OCI-LY3 (cell line): ENCODE measurements around the gene REX1BD.

Experiments used
- H2AFZ ChIP-seq: fragments of 200-600, 300-600 bp; shearing (Covaris generic); 2 replicates; pipeline ENCODE4 v1.6.0; 2014; ENCODE audit warnings: antibody characterized with exemption, low read depth, low read length
- H3K27ac ChIP-seq: fragments of 200-600, 300-600 bp; sonication (generic); 2 replicates; pipeline ENCODE4 v1.5.1; 2014; ENCODE audit warnings: mild to moderate bottlenecking, low read length, moderate library complexity, mixed read lengths
- H3K27me3 ChIP-seq: fragments of 200-600, 300-600 bp; sonication (generic); 2 replicates; pipeline ENCODE4 v1.6.1; 2014; ENCODE audit warnings: low read depth, low read length, mixed read lengths
- H3K36me3 ChIP-seq: fragments of 200-600, 300-600 bp; sonication (generic); replicated peaks from 2 replicates; pipeline ENCODE3; 2014; ENCODE audit warnings: low read depth, low read length, mixed read lengths
- H3K4me1 ChIP-seq: fragments of 300-600, 200-600 bp; sonication (generic); 2 replicates; pipeline ENCODE4 v1.6.1; 2014; ENCODE audit warnings: low read length, mixed read lengths
- H3K4me2 ChIP-seq: fragments of 200-600, 300-600 bp; sonication (generic); 2 replicates; pipeline ENCODE4 v1.6.1; 2014; ENCODE audit warnings: low read length, mixed read lengths
- H3K4me3 ChIP-seq: fragments of 300-600, 200-600 bp; sonication (generic); 2 replicates; pipeline ENCODE4 v1.5.1; 2014; ENCODE audit warnings: antibody characterized with exemption, mild to moderate bottlenecking, low read length, moderate library complexity
- H3K79me2 ChIP-seq: fragments of 300-600, 200-600 bp; shearing (Covaris generic); 2 replicates; pipeline ENCODE4 v1.6.1; 2014; ENCODE audit warnings: mild to moderate bottlenecking, low read length, mixed read lengths
- H3K9ac ChIP-seq: fragments of 300-600, 200-600 bp; shearing (Covaris generic); 2 replicates; pipeline ENCODE4 v1.6.0; 2014; ENCODE audit warnings: mild to moderate bottlenecking, low read length, moderate library complexity
- H3K9me3 ChIP-seq: fragments of 200-600, 300-600 bp; shearing (Covaris generic); 2 replicates; pipeline ENCODE4 v1.6.1; 2014; ENCODE audit warnings: low read length, mixed read lengths; ENCODE audit not compliant: insufficient read depth
- H4K20me1 ChIP-seq: fragments of 200-600, 300-600 bp; sonication (generic); 2 replicates; pipeline ENCODE4 v1.6.1; 2016; ENCODE audit warnings: low read length, mixed read lengths; ENCODE audit not compliant: insufficient read depth
- EZH2phosphoT487 ChIP-seq: fragments of 200-600 bp; shearing (Covaris generic); IDR thresholded peaks from 2 replicates; pipeline ENCODE4 v1.6.1; 2018; ENCODE audit warnings: antibody characterized with exemption, mixed run types, low read depth
- TF ChIP-seq, protein P1 (sequence below): fragments of 200-600, 300-600 bp; sonication (generic); IDR thresholded peaks from 2 replicates; pipeline ENCODE4 v1.5.1; 2014; ENCODE audit warnings: antibody characterized with exemption, low read length, low read depth

REX1BD gene

DNA sequence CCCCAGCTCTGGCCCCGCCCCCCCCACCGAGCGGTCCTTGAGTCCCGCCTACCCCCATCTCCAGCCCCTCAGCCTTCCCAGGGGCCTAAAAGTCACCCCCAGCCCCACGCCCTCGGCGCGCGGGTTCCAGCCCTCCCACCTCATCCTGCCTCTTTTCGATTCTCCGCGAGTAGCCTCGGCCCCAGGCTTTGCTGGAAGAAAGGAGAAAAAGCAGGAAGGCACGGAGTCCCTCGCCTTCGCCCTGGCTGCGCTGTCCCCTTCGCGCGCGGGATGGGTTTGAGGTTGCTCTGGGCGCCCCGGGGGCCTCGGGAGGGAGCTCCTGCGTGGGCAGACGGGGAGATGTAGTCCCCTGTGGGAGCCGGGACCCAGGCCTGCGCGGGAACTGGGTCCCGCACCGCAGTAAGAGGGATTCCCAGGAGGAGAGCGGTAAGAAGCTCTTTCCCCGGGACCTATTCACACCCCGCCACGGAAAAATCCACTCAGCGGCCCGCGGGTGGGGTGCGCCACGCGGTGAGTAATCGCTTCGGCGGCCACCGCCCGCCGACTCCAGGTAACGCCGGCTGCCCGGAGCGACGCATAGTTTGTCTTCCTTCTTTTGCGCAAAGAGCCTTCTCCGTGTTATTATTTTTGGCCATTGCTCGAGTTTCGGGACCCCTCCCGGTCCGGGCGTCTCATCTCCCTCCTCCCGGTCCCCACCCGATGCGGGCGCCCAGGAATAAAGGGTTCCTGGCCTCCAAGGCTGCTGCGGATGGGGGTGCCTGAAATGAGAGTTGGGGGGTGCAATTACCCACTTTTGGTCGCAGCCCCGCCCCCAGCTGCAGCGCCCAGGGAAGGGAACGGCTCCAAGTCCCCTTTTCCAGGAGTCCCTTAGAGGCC, 18.9 kb downstream of the REX1BD start:
- H3K36me3 ChIP-seq: no peaks in the 10 kb centered on the region
- H2AFZ ChIP-seq: no peak overlapping the region
- H3K9ac ChIP-seq: no peak overlapping the region
- TF ChIP-seq, protein P1, sequence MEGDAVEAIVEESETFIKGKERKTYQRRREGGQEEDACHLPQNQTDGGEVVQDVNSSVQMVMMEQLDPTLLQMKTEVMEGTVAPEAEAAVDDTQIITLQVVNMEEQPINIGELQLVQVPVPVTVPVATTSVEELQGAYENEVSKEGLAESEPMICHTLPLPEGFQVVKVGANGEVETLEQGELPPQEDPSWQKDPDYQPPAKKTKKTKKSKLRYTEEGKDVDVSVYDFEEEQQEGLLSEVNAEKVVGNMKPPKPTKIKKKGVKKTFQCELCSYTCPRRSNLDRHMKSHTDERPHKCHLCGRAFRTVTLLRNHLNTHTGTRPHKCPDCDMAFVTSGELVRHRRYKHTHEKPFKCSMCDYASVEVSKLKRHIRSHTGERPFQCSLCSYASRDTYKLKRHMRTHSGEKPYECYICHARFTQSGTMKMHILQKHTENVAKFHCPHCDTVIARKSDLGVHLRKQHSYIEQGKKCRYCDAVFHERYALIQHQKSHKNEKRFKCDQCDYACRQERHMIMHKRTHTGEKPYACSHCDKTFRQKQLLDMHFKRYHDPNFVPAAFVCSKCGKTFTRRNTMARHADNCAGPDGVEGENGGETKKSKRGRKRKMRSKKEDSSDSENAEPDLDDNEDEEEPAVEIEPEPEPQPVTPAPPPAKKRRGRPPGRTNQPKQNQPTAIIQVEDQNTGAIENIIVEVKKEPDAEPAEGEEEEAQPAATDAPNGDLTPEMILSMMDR: no peak
- TF ChIP-seq EZH2phosphoT487: no peak
- no peak overlapping the region for H3K4me3 ChIP-seq
- H4K20me1 ChIP-seq: no peaks in the 10 kb centered on the region
- no peak overlapping the region for H3K4me2 ChIP-seq
- no peaks in the 10 kb centered on the region for H3K4me1 ChIP-seq
- H3K27me3 ChIP-seq: peaks cover 34% of the 10 kb centered on the region
- H3K79me2 ChIP-seq: no peaks in the 10 kb centered on the region
- H3K9me3 ChIP-seq: no peaks in the 10 kb centered on the region
- H3K27ac ChIP-seq: no peak overlapping the region

DNA sequence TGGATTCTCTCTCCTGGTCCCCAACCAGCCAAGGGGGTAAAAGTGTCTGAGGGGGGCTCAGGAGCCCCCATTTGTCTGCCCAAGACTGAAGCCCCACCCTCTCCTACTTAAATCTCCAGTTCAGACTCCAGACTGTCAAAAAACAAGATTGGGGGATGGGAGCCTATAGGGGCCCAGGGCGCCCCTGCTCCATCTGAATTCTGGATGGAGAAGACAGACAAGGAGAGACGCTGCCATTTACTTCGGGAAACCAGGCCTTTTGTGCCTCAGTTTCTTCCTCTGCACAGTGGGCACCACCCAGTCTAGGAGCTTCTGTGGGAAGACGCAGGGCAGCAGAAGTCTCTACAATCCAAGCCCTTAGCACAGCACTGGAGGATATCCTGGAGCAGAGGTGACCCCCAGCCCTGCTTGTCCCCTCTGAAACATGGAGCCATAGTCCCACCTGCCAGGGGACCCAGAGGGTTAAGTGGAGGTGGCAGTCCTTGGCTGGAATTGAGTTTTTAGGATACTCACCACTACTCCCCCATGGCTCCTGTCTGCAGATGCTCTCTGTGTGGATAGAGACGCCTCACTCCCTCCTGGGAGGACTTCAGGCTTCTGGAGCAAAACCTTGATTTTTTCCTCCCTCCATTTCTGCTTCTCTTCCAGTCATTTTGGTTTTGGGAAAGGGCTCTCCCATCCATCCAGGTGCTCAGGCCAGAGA, 19.7 kb downstream of the REX1BD start:
- H3K36me3 ChIP-seq: no peaks in the 10 kb centered on the region
- H3K27ac ChIP-seq: no peak overlapping the region
- H3K4me2 ChIP-seq: no peak overlapping the region
- no peaks in the 10 kb centered on the region for H3K4me1 ChIP-seq
- no peak overlapping the region for H3K9ac ChIP-seq
- no peaks in the 10 kb centered on the region for H4K20me1 ChIP-seq
- peaks cover 38% of the 10 kb centered on the region for H3K27me3 ChIP-seq
- no peaks in the 10 kb centered on the region for H3K79me2 ChIP-seq
- H2AFZ ChIP-seq: no peak overlapping the region
- TF ChIP-seq EZH2phosphoT487: no peak
- TF ChIP-seq, protein P1: no peak
- H3K4me3 ChIP-seq: no peak overlapping the region
- no peaks in the 10 kb centered on the region for H3K9me3 ChIP-seq

DNA sequence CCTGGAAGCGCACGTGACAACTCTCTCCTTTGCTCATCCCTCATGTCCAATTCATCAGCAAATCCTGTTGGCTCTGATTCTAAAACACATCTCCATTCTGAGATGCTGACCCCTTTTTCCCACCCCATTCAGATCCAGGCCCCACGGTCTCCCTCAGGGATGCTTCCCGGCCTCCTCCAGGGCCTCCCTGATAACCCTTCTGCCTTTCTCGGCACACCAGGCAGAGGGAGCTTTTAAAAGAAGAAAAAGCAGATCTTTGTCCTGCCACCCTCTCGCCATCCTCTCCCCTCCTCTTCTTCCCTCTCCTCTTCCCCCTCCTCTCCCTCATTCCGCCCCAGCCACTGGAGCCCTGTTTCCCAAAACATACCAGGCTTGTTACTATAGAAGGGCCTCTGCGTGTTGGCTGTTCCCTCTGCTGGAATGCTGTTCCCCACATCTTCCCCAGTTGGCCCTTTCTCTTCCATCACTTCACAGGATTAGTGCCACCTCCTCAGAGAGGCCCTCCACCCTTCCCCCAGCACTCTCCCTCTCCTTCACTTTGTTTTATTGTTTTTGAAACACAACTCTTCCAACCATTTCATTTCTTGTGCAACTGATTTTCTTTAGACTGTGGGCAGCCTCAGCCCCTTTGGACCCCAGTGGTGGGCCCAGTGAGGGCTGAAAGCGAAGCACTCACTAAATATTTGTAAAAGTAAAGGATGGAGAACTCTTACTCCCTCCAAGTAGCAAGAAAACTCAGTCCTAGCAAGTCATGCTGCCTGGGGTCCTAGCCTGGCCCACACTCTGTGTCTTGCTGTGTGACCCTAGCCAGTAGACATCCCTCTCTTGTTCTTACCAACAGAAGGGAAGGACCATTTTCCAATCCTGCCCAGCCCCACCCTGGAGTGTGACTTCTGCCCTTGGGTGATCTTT, 20.5 kb downstream of the REX1BD start:
- TF ChIP-seq, protein P1: no peak
- no peak for TF ChIP-seq EZH2phosphoT487
- no peak overlapping the region for H3K4me2 ChIP-seq
- H3K36me3 ChIP-seq: no peaks in the 10 kb centered on the region
- no peaks in the 10 kb centered on the region for H3K4me1 ChIP-seq
- H3K27ac ChIP-seq: no peak overlapping the region
- no peaks in the 10 kb centered on the region for H3K9me3 ChIP-seq
- H3K4me3 ChIP-seq: no peak overlapping the region
- H2AFZ ChIP-seq: no peak overlapping the region
- no peak overlapping the region for H3K9ac ChIP-seq
- peaks cover 44% of the 10 kb centered on the region for H3K27me3 ChIP-seq
- H3K79me2 ChIP-seq: no peaks in the 10 kb centered on the region
- no peaks in the 10 kb centered on the region for H4K20me1 ChIP-seq

DNA sequence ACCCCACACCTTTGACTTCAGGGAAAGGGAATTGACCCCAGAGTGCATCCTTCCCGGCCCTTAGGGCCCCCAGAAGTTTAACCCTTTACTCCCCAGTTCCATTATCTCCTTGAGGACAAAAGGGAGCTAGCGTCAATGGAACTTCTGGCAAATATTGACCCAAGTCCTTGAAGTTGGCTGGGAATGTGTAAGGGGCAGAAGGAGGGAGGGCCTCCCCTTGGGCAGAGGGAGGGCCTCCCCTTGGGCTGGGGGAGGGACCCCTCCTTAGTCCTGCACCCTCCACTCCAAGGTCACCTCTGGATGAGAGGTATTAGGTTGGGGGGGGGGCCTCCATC, 21.1 kb downstream of the REX1BD start:
- Histone ChIP-seq H3K4me2 (no peak overlapping the region), H3K9me3 (no peaks in the 10 kb centered on the region), H3K79me2 (no peaks in the 10 kb centered on the region), H3K27ac (no peak overlapping the region), H3K4me3 (no peak overlapping the region), H2AFZ (no peak overlapping the region), H3K4me1 (no peaks in the 10 kb centered on the region), H4K20me1 (no peaks in the 10 kb centered on the region), H3K27me3 (peaks cover 40% of the 10 kb centered on the region), H3K9ac (no peak overlapping the region), H3K36me3 (no peaks in the 10 kb centered on the region)
- no peak for TF ChIP-seq EZH2phosphoT487
- TF ChIP-seq, protein P1: no peak
